A549 (cell line): Measurements from ENCODE around the gene GIT1. TPM values are rescaled to one million over a fixed set of nuclear protein-coding genes. Genes with fewer than 3 reads are reported as not detected.

Experiments
- ATAC-seq, 2 experiments: fragments of 200-7000 bp in 1 of 2; fragments of >200 bp in 1 of 2; cut with Nextera tagmentation in 1 of 2; cut with Tn5 transposase in 1 of 2; 3 replicates each; pipeline versions ENCODE4 v1.8.0 to v1.9.1; 2018 to 2020; ENCODE audit warnings: mild to moderate bottlenecking in 1 of 2, moderate library complexity in 1 of 2
- CTCF ChIA-PET: fragments of 300-600 bp; sonication (Branson Sonifier 250); formaldehyde crosslinking; extraction: SDS; loops from one replicate; lab custom pipeline; 2021; ENCODE audit warnings: antibody characterized with exemption, inconsistent platforms; lab: Yijun Ruan, JAX
- POLR2A ChIA-PET: fragments of 350-600 bp; formaldehyde crosslinking; extraction: SDS; loops from one replicate; lab custom pipeline; 2021; ENCODE audit warnings: antibody characterized with exemption, inconsistent platforms; lab: Yijun Ruan, JAX
- DNase-seq, 2 experiments: peaks; one replicate each; pipeline versions ENCODE4 v3.0.0 to v3.0.0-alpha.2; 2011 to 2016; ENCODE audit warnings: low read depth in 1 of 2, low spot score in 1 of 2
- FAIRE-seq: peaks from 2 replicates; lab custom pipeline; 2011; peaks lifted over from hg19 to GRCh38; lab: Jason Lieb, UNC
- H3K27ac ChIP-seq, 2 experiments: fragments of >200 bp; sonication (Bioruptor Twin); formaldehyde crosslinking; 3 replicates each; pipeline ENCODE4 v1.5.1; 2016 to 2017
- H3K4me1 ChIP-seq: fragments of >200 bp; sonication (Bioruptor Twin); formaldehyde crosslinking; 3 replicates; pipeline ENCODE4 v1.6.1; 2016
- H3K4me2 ChIP-seq: fragments of >200 bp; sonication (Bioruptor Twin); formaldehyde crosslinking; 3 replicates; pipeline ENCODE4 v1.6.1; 2016
- H3K4me3 ChIP-seq: fragments of >200 bp; sonication (Bioruptor Twin); formaldehyde crosslinking; 3 replicates; pipeline ENCODE4 v1.5.1; 2016
- H3K9me3 ChIP-seq: fragments of >200 bp; sonication (Bioruptor Twin); formaldehyde crosslinking; 3 replicates; pipeline ENCODE4 v1.6.1; 2016
- CBX2 ChIP-seq: fragments of 200-600 bp; sonication (generic); IDR thresholded peaks from 2 replicates; pipeline ENCODE4 v1.6.1; 2016; ENCODE audit warnings: low read depth, mild to moderate bottlenecking, borderline replicate concordance
- CBX8 ChIP-seq: fragments of 200-600 bp; sonication (generic); IDR thresholded peaks from 2 replicates; pipeline ENCODE4 v1.6.1; 2016
- EHMT2 ChIP-seq: fragments of 200-600 bp; sonication (generic); IDR thresholded peaks from 2 replicates; pipeline ENCODE4 v1.6.1; 2016; ENCODE audit warnings: antibody characterized with exemption, low read depth, mild to moderate bottlenecking, moderate library complexity
- ESRRA ChIP-seq: fragments of 150-350 bp; IDR thresholded peaks from 2 replicates; pipeline ENCODE4 v1.6.1; 2014; ENCODE audit warnings: mild to moderate bottlenecking, low read length, borderline replicate concordance
- FOSL2 ChIP-seq, 2 experiments: fragments of 450-650 bp in 1 of 2; fragments of >200 bp in 1 of 2; sonication (Bioruptor Twin) in 1 of 2; formaldehyde crosslinking; IDR thresholded peaks; 2 replicates each; pipeline versions ENCODE4 v1.5.0 to v1.6.1; 2016 to 2020; ENCODE audit warnings: mild to moderate bottlenecking in 1 of 2, moderate library complexity in 1 of 2
- GATA3 ChIP-seq: IDR thresholded peaks from 2 replicates; pipeline ENCODE4 v1.6.1; 2012; ENCODE audit warnings: borderline replicate concordance
- HOXB13 ChIP-seq: fragments of 250-450 bp; sonication (Bioruptor Pico); IDR thresholded peaks from 2 replicates; pipeline ENCODE4 v1.5.0; 2020; ENCODE audit warnings: low read depth, mild to moderate bottlenecking, moderate library complexity
- HOXB5 ChIP-seq: fragments of 250-450 bp; sonication (Bioruptor Pico); IDR thresholded peaks from 2 replicates; pipeline ENCODE4 v1.5.0; 2020; ENCODE audit warnings: mild to moderate bottlenecking, moderate library complexity
- JUN ChIP-seq, 2 experiments: fragments of >200 bp; sonication (Bioruptor Twin); formaldehyde crosslinking; IDR thresholded peaks; 2 replicates in 1 of 2; 3 replicates in 1 of 2; pipeline ENCODE4 v1.6.1; 2016 to 2017
- JUNB ChIP-seq: fragments of >200 bp; sonication (Bioruptor Twin); formaldehyde crosslinking; IDR thresholded peaks from 2 replicates; pipeline ENCODE4 v1.6.1; 2016
- KDM1A ChIP-seq: fragments of 200-600 bp; sonication (generic); IDR thresholded peaks from 2 replicates; pipeline ENCODE4 v1.6.1; 2016; ENCODE audit warnings: low read depth, mild to moderate bottlenecking
- KDM5A ChIP-seq: fragments of 200-600 bp; sonication (generic); IDR thresholded peaks from 2 replicates; pipeline ENCODE4 v1.6.1; 2016; ENCODE audit warnings: antibody characterized with exemption, mild to moderate bottlenecking
- MAFK ChIP-seq: fragments of 450-650 bp; IDR thresholded peaks from 2 replicates; pipeline ENCODE4 v1.6.1; 2014; ENCODE audit not compliant: partially characterized antibody
- NFE2L2 ChIP-seq: fragments of 150-350 bp; conservative IDR thresholded peaks from 2 replicates; pipeline ENCODE4 v1.6.1; 2014; ENCODE audit warnings: low read length
- NPAS2 ChIP-seq: fragments of 250-450 bp; sonication (Bioruptor Pico); IDR thresholded peaks from 2 replicates; pipeline ENCODE4 v1.8.0; 2022; ENCODE audit warnings: mild to moderate bottlenecking, moderate library complexity, borderline replicate concordance
- POLR2A ChIP-seq: IDR thresholded peaks from 2 replicates; pipeline ENCODE4 v1.6.1; 2012; ENCODE audit warnings: mild to moderate bottlenecking, low read length
- POLR2AphosphoS2 ChIP-seq: conservative IDR thresholded peaks from 2 replicates; pipeline ENCODE4 v1.6.1; 2012; ENCODE audit warnings: low read length, improper control_type of control experiment, inconsistent platforms
- RAD21 ChIP-seq, 2 experiments: fragments of >200 bp in 1 of 2; sonication (Bioruptor Twin) in 1 of 2; formaldehyde crosslinking in 1 of 2; IDR thresholded peaks in 1 of 2; conservative IDR thresholded peaks in 1 of 2; 2 replicates in 1 of 2; 3 replicates in 1 of 2; pipeline ENCODE4 v1.6.1; 2012 to 2018; ENCODE audit warnings: inconsistent platforms in 1 of 2
- RCOR1 ChIP-seq: fragments of 150-350 bp; IDR thresholded peaks from 2 replicates; pipeline ENCODE4 v1.6.1; 2014; ENCODE audit warnings: antibody characterized with exemption, low read length, low read depth
- RFX5 ChIP-seq: fragments of 450-650 bp; IDR thresholded peaks from 2 replicates; pipeline ENCODE4 v1.7.1; 2014; ENCODE audit warnings: antibody characterized with exemption, mild to moderate bottlenecking, moderate library complexity
- RNF2 ChIP-seq: fragments of 200-600 bp; sonication (generic); IDR thresholded peaks from 2 replicates; pipeline ENCODE4 v1.6.1; 2016; ENCODE audit warnings: low read depth, mild to moderate bottlenecking, antibody characterized with exemption, moderate library complexity, borderline replicate concordance
- TFCP2L1 ChIP-seq: fragments of 250-450 bp; sonication (Bioruptor Pico); IDR thresholded peaks from 2 replicates; pipeline ENCODE4 v1.5.0; 2021; ENCODE audit warnings: mild to moderate bottlenecking
- ZC3H11A ChIP-seq: fragments of 450-650 bp; IDR thresholded peaks from 2 replicates; pipeline ENCODE4 v1.6.1; 2014; ENCODE audit warnings: antibody characterized with exemption, mild to moderate bottlenecking
- ZNF302 ChIP-seq: fragments of 250-450 bp; sonication (Bioruptor Pico); IDR thresholded peaks from 2 replicates; pipeline ENCODE4 v1.9.0; 2021; ENCODE audit warnings: inconsistent platforms, mild to moderate bottlenecking, moderate library complexity
- WGBS: methylation state at CpG from one replicate; pipeline ENCODE4 v1.1.6; 2017; ENCODE audit errors: missing lambda C conversion rate; 5-methylcytosine and 5-hydroxymethylcytosine counted together
- polyA plus RNA-seq, 4 experiments: library from polyadenylated mRNA; depleted of rRNA in 3 of 4; stranded (reverse); fragments of >200 nt; fragmentation: RNase III in 1 of 4; extraction: RNeasy Plus Mini Kit Qiagen cat#74134 plus additional on column Dnase treatment in 1 of 4; gene quantifications; 2 replicates in 3 of 4; 3 replicates in 1 of 4; pipeline ENCODE4 v1.2.3, GENCODE V29; 2011 to 2017
- TF ChIP-seq, protein P1 (sequence below): IDR thresholded peaks from 2 replicates; pipeline ENCODE4 v1.6.1; 2012
- TF ChIP-seq, protein P2 (sequence below): fragments of 150-350 bp; IDR thresholded peaks from 2 replicates; pipeline ENCODE4 v1.6.1; 2014; ENCODE audit warnings: low read depth, mild to moderate bottlenecking, low read length
- TF ChIP-seq, protein P3 (sequence below): fragments of >200 bp; sonication (Bioruptor Twin); formaldehyde crosslinking; IDR thresholded peaks from 3 replicates; pipeline ENCODE4 v1.5.1; 2016
- TF ChIP-seq, protein P4 (sequence below): IDR thresholded peaks from 2 replicates; pipeline ENCODE4 v1.6.1; 2012; ENCODE audit warnings: low read depth, borderline replicate concordance
- TF ChIP-seq, protein P5 (sequence below): fragments of 200-600 bp; sonication (generic); IDR thresholded peaks from 2 replicates; pipeline ENCODE4 v1.6.1; 2016; ENCODE audit warnings: antibody characterized with exemption, mild to moderate bottlenecking, moderate library complexity

GIT1 gene
- polyA plus RNA-seq, 2 of the 4 experiments (the other 2 are of a cell fraction): 47.8 to 53.0 TPM

DNA sequence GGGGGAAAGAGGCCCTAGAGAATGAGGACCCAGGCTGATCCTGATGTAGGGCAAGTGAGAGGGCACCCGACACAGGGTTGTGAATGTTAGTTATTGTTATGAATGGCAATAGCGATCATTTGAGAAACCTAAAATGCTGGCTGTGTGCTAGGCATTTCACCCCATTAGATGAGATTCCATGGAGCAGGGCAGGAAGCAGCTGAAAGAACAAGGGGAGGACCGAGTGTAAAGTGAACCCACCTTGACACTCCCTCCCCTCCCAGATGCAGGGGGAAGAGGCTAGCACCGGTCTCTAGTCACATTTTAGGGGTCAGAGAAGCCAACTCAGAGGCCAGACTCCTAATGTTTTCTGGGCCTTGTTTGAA lies 33.8 kb upstream of the GIT1 start:
- POLR2A ChIA-PET: interaction anchor here (1.0 kb wide), 1 partner anchor 32 kb away, joined by 4 read pairs; no protein-coding TSS in a partner anchor
- H3K27ac ChIP-seq: 0 out of 6 replicates have a peak overlapping the region, but pooled peaks of 1 of the 2 experiments have one; percentile 83
- 70% methylated on average over 4 of the region's 4 CpGs for WGBS
- H3K4me3 ChIP-seq: peak overlapping the region; percentile 61; the same call in 1 of the 3 replicates
- H3K9me3 ChIP-seq: no peaks in the 10 kb centered on the region
- peaks cover 34% of the 10 kb centered on the region for H3K4me1 ChIP-seq
- TF ChIP-seq RAD21 (conservative IDR thresholded peaks at IDR 0.05 in 1 of 2, IDR thresholded peaks at IDR 0.05 in 1 of 2): no peak
- no peak for TF ChIP-seq ESRRA
- no peak for TF ChIP-seq NPAS2
- no peak for TF ChIP-seq JUN (IDR thresholded peaks at IDR 0.05)
- TF ChIP-seq JUNB: no peak
- TF ChIP-seq, all 56 proteins: peak for 0
- FAIRE-seq (no peak), DNase-seq (no peak), ATAC-seq (no peak)
- peak overlapping the region; percentile 89 for H3K4me2 ChIP-seq
- CTCF ChIA-PET: interaction anchor here (0.7 to 23.2 kb wide), 8 partner anchors 10 to 470 kb away, joined by 3 to 447 read pairs (median 5); partner anchors contain the start of genes ABHD15, SSH2 and TP53I13

DNA sequence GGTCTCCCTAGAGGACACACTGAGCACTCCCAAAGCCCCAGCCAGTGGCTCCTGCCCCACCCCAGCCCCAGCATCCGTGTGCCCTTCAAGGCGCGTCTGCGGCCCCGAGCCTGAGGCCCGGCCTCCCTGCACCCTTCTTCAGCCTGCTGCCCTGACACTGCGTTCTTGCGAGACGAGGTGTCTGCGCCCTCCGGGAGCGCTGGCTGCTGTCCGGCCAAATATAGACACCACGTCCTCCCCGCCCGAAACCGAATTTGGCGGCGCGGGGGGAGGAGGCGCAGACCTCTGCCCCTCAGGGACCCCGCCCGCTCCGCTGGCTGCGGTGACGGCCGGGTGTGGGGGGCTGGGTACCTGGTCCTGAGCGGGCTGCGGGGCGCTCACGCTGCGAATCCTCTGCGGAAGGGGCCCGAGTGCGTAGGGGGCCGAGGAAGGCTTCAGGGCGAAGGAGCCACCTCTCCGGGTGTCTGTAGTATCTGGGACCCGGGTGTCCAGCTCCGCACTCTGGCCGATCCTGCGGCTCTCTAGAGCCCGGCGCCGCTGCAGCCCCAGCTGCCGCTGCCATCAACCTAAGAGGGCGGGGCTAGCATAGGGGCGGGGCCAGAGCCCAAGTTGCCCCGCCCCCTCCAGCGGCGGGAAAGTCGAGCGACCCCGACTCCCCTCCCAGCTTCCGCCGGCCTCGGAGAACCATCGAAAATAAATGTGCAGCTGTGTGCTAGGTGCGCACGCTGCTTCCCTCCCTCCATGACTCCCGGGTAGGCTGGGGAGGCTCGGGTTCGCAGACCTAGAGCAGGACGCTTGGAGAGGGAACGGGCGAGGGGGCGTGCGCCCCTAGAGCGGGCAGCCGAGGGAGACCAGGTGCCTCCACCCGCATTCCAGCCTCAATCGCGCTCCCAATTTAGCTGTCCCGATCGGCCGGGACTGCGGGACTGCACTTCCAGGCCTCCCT lies 33.2 kb upstream of the GIT1 start, which contains the start of gene CORO6:
Gene CORO6, minus strand, starts transcription at position 576 of the 946 bp plus-strand sequence. CDS start 1,491 bp downstream, outside the sequence.
- peak within 1 kb of the TSS; percentile 61 for H3K4me3 ChIP-seq
- peak within 1 kb of the TSS; percentile 89 for H3K4me2 ChIP-seq
- POLR2A ChIA-PET: interaction anchor here (0.5 to 1.0 kb wide), 2 partner anchors 31 to 227 kb away, joined by 3 to 4 read pairs; no protein-coding TSS in a partner anchor
- ATAC-seq (peak; percentile 43 to 68), DNase-seq (peak; percentile 50 to 75), FAIRE-seq (no peak)
- WGBS: 39% methylated on average over 25 of the region's 77 CpGs
- CTCF ChIA-PET: interaction anchor here (1.0 to 23.2 kb wide), 10 partner anchors 9 to 471 kb away, joined by 3 to 447 read pairs (median 17); partner anchors contain the start of genes ABHD15, ANKRD13B, SSH2 and TP53I13
- peak within 1 kb of the TSS; percentile 56 to 83 for H3K27ac ChIP-seq
- H3K9me3 ChIP-seq: no peaks in the 10 kb centered on the region
- H3K4me1 ChIP-seq: peaks cover 38% of the 10 kb centered on the region
- no peak for TF ChIP-seq NFE2L2
- TF ChIP-seq JUNB: no peak
- TF ChIP-seq CBX8: no peak
- no peak for TF ChIP-seq TFCP2L1 (CRISPR knock-in tag)
- TF ChIP-seq, protein P1, sequence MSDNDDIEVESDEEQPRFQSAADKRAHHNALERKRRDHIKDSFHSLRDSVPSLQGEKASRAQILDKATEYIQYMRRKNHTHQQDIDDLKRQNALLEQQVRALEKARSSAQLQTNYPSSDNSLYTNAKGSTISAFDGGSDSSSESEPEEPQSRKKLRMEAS: peak; percentile 42
- TF ChIP-seq HOXB13 (CRISPR knock-in tag): no peak
- no peak for TF ChIP-seq RNF2
- peak; percentile 39 for TF ChIP-seq POLR2A
- TF ChIP-seq CBX2: no peak
- no peak for TF ChIP-seq FOSL2 (IDR thresholded peaks at IDR 0.05)
- no peak for TF ChIP-seq FOSL2 (CRISPR knock-in tag; IDR thresholded peaks at IDR 0.05)
- TF ChIP-seq KDM1A: no peak
- TF ChIP-seq, protein P2, sequence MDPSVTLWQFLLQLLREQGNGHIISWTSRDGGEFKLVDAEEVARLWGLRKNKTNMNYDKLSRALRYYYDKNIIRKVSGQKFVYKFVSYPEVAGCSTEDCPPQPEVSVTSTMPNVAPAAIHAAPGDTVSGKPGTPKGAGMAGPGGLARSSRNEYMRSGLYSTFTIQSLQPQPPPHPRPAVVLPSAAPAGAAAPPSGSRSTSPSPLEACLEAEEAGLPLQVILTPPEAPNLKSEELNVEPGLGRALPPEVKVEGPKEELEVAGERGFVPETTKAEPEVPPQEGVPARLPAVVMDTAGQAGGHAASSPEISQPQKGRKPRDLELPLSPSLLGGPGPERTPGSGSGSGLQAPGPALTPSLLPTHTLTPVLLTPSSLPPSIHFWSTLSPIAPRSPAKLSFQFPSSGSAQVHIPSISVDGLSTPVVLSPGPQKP: no peak
- no peak for TF ChIP-seq MAFK
- TF ChIP-seq GATA3: no peak
- no peak for TF ChIP-seq EHMT2
- no peak for TF ChIP-seq POLR2AphosphoS2
- no peak for TF ChIP-seq RCOR1
- TF ChIP-seq KDM5A: no peak
- TF ChIP-seq, protein P3, sequence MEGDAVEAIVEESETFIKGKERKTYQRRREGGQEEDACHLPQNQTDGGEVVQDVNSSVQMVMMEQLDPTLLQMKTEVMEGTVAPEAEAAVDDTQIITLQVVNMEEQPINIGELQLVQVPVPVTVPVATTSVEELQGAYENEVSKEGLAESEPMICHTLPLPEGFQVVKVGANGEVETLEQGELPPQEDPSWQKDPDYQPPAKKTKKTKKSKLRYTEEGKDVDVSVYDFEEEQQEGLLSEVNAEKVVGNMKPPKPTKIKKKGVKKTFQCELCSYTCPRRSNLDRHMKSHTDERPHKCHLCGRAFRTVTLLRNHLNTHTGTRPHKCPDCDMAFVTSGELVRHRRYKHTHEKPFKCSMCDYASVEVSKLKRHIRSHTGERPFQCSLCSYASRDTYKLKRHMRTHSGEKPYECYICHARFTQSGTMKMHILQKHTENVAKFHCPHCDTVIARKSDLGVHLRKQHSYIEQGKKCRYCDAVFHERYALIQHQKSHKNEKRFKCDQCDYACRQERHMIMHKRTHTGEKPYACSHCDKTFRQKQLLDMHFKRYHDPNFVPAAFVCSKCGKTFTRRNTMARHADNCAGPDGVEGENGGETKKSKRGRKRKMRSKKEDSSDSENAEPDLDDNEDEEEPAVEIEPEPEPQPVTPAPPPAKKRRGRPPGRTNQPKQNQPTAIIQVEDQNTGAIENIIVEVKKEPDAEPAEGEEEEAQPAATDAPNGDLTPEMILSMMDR: no peak
- TF ChIP-seq, protein P4, sequence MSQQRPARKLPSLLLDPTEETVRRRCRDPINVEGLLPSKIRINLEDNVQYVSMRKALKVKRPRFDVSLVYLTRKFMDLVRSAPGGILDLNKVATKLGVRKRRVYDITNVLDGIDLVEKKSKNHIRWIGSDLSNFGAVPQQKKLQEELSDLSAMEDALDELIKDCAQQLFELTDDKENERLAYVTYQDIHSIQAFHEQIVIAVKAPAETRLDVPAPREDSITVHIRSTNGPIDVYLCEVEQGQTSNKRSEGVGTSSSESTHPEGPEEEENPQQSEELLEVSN: peak; percentile 53; the same call in 1 of the 2 replicates
- TF ChIP-seq, protein P5, sequence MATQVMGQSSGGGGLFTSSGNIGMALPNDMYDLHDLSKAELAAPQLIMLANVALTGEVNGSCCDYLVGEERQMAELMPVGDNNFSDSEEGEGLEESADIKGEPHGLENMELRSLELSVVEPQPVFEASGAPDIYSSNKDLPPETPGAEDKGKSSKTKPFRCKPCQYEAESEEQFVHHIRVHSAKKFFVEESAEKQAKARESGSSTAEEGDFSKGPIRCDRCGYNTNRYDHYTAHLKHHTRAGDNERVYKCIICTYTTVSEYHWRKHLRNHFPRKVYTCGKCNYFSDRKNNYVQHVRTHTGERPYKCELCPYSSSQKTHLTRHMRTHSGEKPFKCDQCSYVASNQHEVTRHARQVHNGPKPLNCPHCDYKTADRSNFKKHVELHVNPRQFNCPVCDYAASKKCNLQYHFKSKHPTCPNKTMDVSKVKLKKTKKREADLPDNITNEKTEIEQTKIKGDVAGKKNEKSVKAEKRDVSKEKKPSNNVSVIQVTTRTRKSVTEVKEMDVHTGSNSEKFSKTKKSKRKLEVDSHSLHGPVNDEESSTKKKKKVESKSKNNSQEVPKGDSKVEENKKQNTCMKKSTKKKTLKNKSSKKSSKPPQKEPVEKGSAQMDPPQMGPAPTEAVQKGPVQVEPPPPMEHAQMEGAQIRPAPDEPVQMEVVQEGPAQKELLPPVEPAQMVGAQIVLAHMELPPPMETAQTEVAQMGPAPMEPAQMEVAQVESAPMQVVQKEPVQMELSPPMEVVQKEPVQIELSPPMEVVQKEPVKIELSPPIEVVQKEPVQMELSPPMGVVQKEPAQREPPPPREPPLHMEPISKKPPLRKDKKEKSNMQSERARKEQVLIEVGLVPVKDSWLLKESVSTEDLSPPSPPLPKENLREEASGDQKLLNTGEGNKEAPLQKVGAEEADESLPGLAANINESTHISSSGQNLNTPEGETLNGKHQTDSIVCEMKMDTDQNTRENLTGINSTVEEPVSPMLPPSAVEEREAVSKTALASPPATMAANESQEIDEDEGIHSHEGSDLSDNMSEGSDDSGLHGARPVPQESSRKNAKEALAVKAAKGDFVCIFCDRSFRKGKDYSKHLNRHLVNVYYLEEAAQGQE: no peak
- TF ChIP-seq ZNF302 (CRISPR knock-in tag): no peak
- TF ChIP-seq ZC3H11A: no peak
- no peak for TF ChIP-seq HOXB5 (CRISPR knock-in tag)
- no peak for TF ChIP-seq RFX5
